K562 (cell line): ENCODE results near the gene MIER2. TPM values are rescaled to one million over a fixed set of nuclear protein-coding genes. Genes with fewer than 3 reads are reported as not detected.

ENCODE experiments used
- ATAC-seq: fragments of 200-7000 bp; cut with Tn5 transposase; 3 replicates; pipeline ENCODE4 v1.9.1; 2020; ENCODE audit warnings: moderate library complexity
- BruUV-seq: library from RNA; stranded (reverse); fragments of 400-500 nt; replicated peaks from 2 replicates; lab custom pipeline; 2021; lab: Mats Ljungman, UMichigan
- CTCF ChIA-PET: fragments of 300-600 bp; formaldehyde crosslinking; extraction: SDS; loops from one replicate; lab custom pipeline; 2021; ENCODE audit warnings: low intra/inter-chr PET ratio; lab: Yijun Ruan, JAX
- POLR2A ChIA-PET: fragments of 300-600, 350-650 bp; sonication (Branson Sonifier 250); formaldehyde crosslinking; extraction: SDS; loops from one replicate; lab custom pipeline; 2021; ENCODE audit warnings: antibody characterized with exemption, inconsistent platforms; lab: Yijun Ruan, JAX
- DNase-seq, 4 experiments: peaks; one replicate each; pipeline versions ENCODE4 v3.0.0 to v3.0.0-alpha.2; 2011 to 2018; ENCODE audit warnings: low spot score in 3 of 4, mixed read lengths in 3 of 4; ENCODE audit errors: extremely low read depth in 1 of 4
- FAIRE-seq: peaks from 2 replicates; lab custom pipeline; 2011; peaks lifted over from hg19 to GRCh38; lab: Jason Lieb, UNC
- H2AFZ ChIP-seq: 2 replicates; pipeline ENCODE4 v1.6.0; 2011; ENCODE audit warnings: low read depth, low read length, control low read depth, inconsistent platforms
- H3K27ac ChIP-seq: fragments of 200-600 bp; 3 replicates; pipeline ENCODE4 v1.8.0; 2011; ENCODE audit warnings: low read depth, mild to moderate bottlenecking, control low read depth, inconsistent platforms, low read length, moderate library complexity, mixed read lengths; ENCODE audit errors: extremely low read depth
- H3K27me3 ChIP-seq, 2 experiments: fragments of 300-600 bp in 1 of 2; 2 replicates in 1 of 2; 3 replicates in 1 of 2; pipeline versions ENCODE4 v1.6.0 to v1.8.0; 2011; ENCODE audit warnings: inconsistent platforms in 2 of 2, low read length in 2 of 2, mild to moderate bottlenecking in 1 of 2, mixed read lengths in 1 of 2, moderate library complexity in 1 of 2; ENCODE audit not compliant: control insufficient read depth in 2 of 2, insufficient read depth in 2 of 2
- H3K36me3 ChIP-seq: fragments of 300-600 bp; 3 replicates; pipeline ENCODE4 v1.8.0; 2011; ENCODE audit warnings: mild to moderate bottlenecking, low read length, inconsistent platforms; ENCODE audit not compliant: control insufficient read depth, insufficient read depth
- H3K4me1 ChIP-seq, 2 experiments: fragments of 200-600 bp in 1 of 2; replicated peaks in 1 of 2; 2 replicates in 1 of 2; 3 replicates in 1 of 2; pipeline versions ENCODE4 v1.5.1 to v1.8.0; 2011; ENCODE audit warnings: inconsistent platforms in 2 of 2, low read length in 2 of 2, mild to moderate bottlenecking in 1 of 2, mixed read lengths in 1 of 2, moderate library complexity in 1 of 2; ENCODE audit not compliant: control insufficient read depth in 2 of 2, insufficient read depth in 2 of 2
- H3K4me2 ChIP-seq: 2 replicates; pipeline ENCODE4 v1.6.1; 2011; ENCODE audit warnings: low read length, control low read depth, inconsistent platforms, mixed read lengths; ENCODE audit not compliant: insufficient read depth
- H3K4me3 ChIP-seq: fragments of 200-600 bp; sonication (generic), shearing (Covaris generic); 2 replicates; pipeline ENCODE4 v1.5.1; 2016; ENCODE audit warnings: control low read depth, inconsistent platforms
- H3K79me2 ChIP-seq: fragments of 200-600 bp; 3 replicates; pipeline ENCODE4 v1.8.0; 2011; ENCODE audit warnings: low read length, inconsistent platforms; ENCODE audit not compliant: control insufficient read depth, insufficient read depth
- H3K9ac ChIP-seq, 2 experiments: 2 replicates each; pipeline versions ENCODE4 v1.6.0 to v1.6.1; 2011; ENCODE audit warnings: low read depth in 2 of 2, low read length in 2 of 2, control low read depth in 1 of 2, inconsistent platforms in 1 of 2, mild to moderate bottlenecking in 1 of 2, mixed read lengths in 1 of 2; ENCODE audit not compliant: insufficient read depth in 1 of 2
- H3K9me1 ChIP-seq: one replicate; pipeline ENCODE4 v1.6.0; 2011; ENCODE audit warnings: inconsistent platforms, mild to moderate bottlenecking, low read length, moderate library complexity; ENCODE audit not compliant: control insufficient read depth, insufficient read depth
- H3K9me3 ChIP-seq: replicated peaks from 2 replicates; pipeline ENCODE4 v1.5.1; 2011; ENCODE audit warnings: low read depth, low read length, inconsistent platforms; ENCODE audit not compliant: control insufficient read depth, insufficient read depth
- H4K20me1 ChIP-seq: replicated peaks from 2 replicates; pipeline ENCODE4 v1.6.1; 2011; ENCODE audit warnings: low read length, inconsistent platforms, mixed read lengths; ENCODE audit not compliant: control insufficient read depth, insufficient read depth
- ARNT ChIP-seq, 2 experiments: fragments of 450-650 bp; IDR thresholded peaks; 2 replicates each; pipeline ENCODE4 v1.6.1; 2016; ENCODE audit warnings: mild to moderate bottlenecking in 1 of 2
- CREB1 ChIP-seq, 2 experiments: sonication (generic) in 1 of 2; formaldehyde crosslinking in 1 of 2; IDR thresholded peaks; 2 replicates each; pipeline versions ENCODE4 v1.6.1 to v1.8.0; 2012 to 2022; ENCODE audit warnings: inconsistent platforms in 1 of 2, mild to moderate bottlenecking in 1 of 2, missing genetic modification reagents in 1 of 2, moderate library complexity in 1 of 2
- HDAC1 ChIP-seq, 2 experiments: fragments of 450-650 bp; IDR thresholded peaks; 2 replicates each; pipeline ENCODE4 v1.6.1; 2016 to 2017; ENCODE audit warnings: inconsistent platforms in 1 of 2, mild to moderate bottlenecking in 1 of 2, moderate library complexity in 1 of 2
- RBM15 ChIP-seq: fragments of 200-400 bp; formaldehyde crosslinking; IDR thresholded peaks from 2 replicates; pipeline ENCODE4 v1.6.1; 2018; ENCODE audit warnings: mild to moderate bottlenecking, low read length, moderate library complexity; ENCODE audit not compliant: insufficient read depth
- ZNF584 ChIP-seq: fragments of 200-800 bp; sonication (Bioruptor generic); IDR thresholded peaks from 2 replicates; pipeline ENCODE4 v1.6.1; 2016; ENCODE audit warnings: low read depth, mild to moderate bottlenecking, missing genetic modification characterization, missing compliant biosample characterization
- whole genome bisulfite sequencing: fragments of 100-300 bp; shearing (Covaris generic); methylation state at CpG from one replicate; pipeline ENCODE4 v1.1.6; 2016; ENCODE audit warnings: low coverage, mixed read lengths; ENCODE audit not compliant: insufficient coverage; ENCODE audit errors: missing lambda C conversion rate; 5-methylcytosine and 5-hydroxymethylcytosine counted together
- in situ Hi-C: fragments of 300-500 bp; cut with MboI; formaldehyde crosslinking; loops from 4 replicates; pipeline ENCODE4 v1.15.0; 2018; ENCODE audit warnings: inconsistent platforms, mixed read lengths
- intact Hi-C: fragments of 100-400 bp; cut with micrococcal nuclease; formaldehyde crosslinking; loops from 2 replicates; pipeline ENCODE4 v1.14.2; 2022
- polyA plus RNA-seq, 8 experiments: library from polyadenylated mRNA; depleted of rRNA in 4 of 8; stranded (reverse) in 5 of 8; unstranded in 3 of 8; fragments of >200 nt; fragmentation: Nextera tagmentation in 2 of 8; fragmentation: Illumina TruSeq in 1 of 8; extraction: Ambion mirVana in 2 of 8; extraction: Trizol in 1 of 8; gene quantifications; 2 replicates each; pipeline versions ENCODE4 v1.2.1 to v1.2.3, GENCODE V29; 2011 to 2014; ENCODE audit warnings: inconsistent platforms in 1 of 8, missing spikeins in 1 of 8
- total RNA-seq, 7 experiments: library from RNA; depleted of rRNA in 6 of 7; stranded (reverse); fragments of >200 nt in 6 of 7; fragmentation: Illumina TruSeq in 2 of 7; extraction: Trizol in 2 of 7; gene quantifications; 2 replicates each; pipeline versions ENCODE4 v1.2.1 to v1.2.3, GENCODE V29; 2011 to 2021; ENCODE audit warnings: low replicate concordance in 1 of 7
- TF ChIP-seq, protein P1 (sequence below): fragments of 450-650 bp; formaldehyde crosslinking; IDR thresholded peaks from 2 replicates; pipeline ENCODE4 v1.4.0; 2020; ENCODE audit warnings: mild to moderate bottlenecking

Gene MIER2
- total and polyA plus RNA-seq, 9 of the 15 experiments (the other 6 are each of a cell fraction or from before 2014, with no cell fraction given), result 0.46 to 34.7 (median 15.6) TPM

DNA sequence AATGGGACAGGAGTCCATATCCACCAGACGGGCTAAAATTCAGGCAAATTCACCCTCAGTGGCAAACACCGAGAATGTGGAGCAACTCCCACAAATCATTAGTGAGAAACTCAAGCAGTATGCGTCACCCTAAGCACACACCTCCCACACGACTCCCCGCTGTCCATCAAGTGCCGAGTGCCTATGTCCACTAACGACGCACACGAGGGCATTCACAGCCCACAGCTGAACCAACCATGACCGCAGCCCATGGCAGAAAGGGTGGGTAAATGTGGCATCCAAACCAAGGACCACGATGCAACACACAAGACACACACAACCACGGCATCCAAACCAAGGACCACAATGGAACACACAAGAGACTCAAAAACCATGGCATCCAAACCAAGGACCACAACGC, 22.0 kb downstream of the MIER2 start:
- intact Hi-C loops, result no loop called here
- Histone ChIP-seq H3K4me3 (no peak overlapping the region), H3K4me2 (no peak overlapping the region), H3K79me2 (peaks cover 18% of the 10 kb centered on the region; the same call in 2 of the 3 replicates), H3K27me3 (no peaks in the 10 kb centered on the region), H3K4me1 (no peaks in the 10 kb centered on the region; a peak in 1 of 5 replicates), H3K9ac (no peak overlapping the region), H2AFZ (no peak overlapping the region), H3K9me1 (no peaks in the 10 kb centered on the region), H3K36me3 (peaks cover 77% of the 10 kb centered on the region), H4K20me1 (no peaks in the 10 kb centered on the region), H3K27ac (no peak overlapping the region), H3K9me3 (peaks cover 18% of the 10 kb centered on the region)
- DNase-seq (no peak), FAIRE-seq (no peak), ATAC-seq (no peak)
- no peak for TF ChIP-seq ARNT (IDR thresholded peaks at IDR 0.05)
- TF ChIP-seq RBM15, result no peak
- TF ChIP-seq, protein P1, sequence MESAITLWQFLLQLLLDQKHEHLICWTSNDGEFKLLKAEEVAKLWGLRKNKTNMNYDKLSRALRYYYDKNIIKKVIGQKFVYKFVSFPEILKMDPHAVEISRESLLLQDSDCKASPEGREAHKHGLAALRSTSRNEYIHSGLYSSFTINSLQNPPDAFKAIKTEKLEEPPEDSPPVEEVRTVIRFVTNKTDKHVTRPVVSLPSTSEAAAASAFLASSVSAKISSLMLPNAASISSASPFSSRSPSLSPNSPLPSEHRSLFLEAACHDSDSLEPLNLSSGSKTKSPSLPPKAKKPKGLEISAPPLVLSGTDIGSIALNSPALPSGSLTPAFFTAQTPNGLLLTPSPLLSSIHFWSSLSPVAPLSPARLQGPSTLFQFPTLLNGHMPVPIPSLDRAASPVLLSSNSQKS, result no peak
- no peak for TF ChIP-seq HDAC1 (IDR thresholded peaks at IDR 0.05)
- no peak for TF ChIP-seq ZNF584
- no peak for TF ChIP-seq CREB1 (IDR thresholded peaks at IDR 0.05)
- no peak for TF ChIP-seq CREB1 (CRISPR knock-in tag; IDR thresholded peaks at IDR 0.05)
- in situ Hi-C loops, result no loop called here
- POLR2A ChIA-PET, result no interaction called here
- BruUV-seq, result no TSS peak
- WGBS, result 97% methylated on average over 13 of the region's 13 CpGs
- CTCF ChIA-PET, result no interaction called here
